Trophoblast cell (in vitro differentiated cells and primary cell): Measurements from ENCODE around the gene BNC2.

Experiments
- DNase-seq, 2 donors: peaks; one replicate each; pipeline ENCODE4 v3.0.0-alpha.2; 2016
- H2AFZ ChIP-seq: 2 replicates; pipeline ENCODE4 v1.6.1; 2013; ENCODE audit warnings: low read length, moderate library complexity, mild to moderate bottlenecking; ENCODE audit not compliant: insufficient read depth, poor library complexity
- H2AK5ac ChIP-seq: 2 replicates; pipeline ENCODE4 v1.6.1; 2013; ENCODE audit warnings: mild to moderate bottlenecking, low read length
- H2BK120ac ChIP-seq: 2 replicates; pipeline ENCODE4 v1.6.1; 2013; ENCODE audit warnings: low read length, mild to moderate bottlenecking, moderate library complexity; ENCODE audit not compliant: insufficient read depth, poor library complexity
- H2BK12ac ChIP-seq: 2 replicates; pipeline ENCODE4 v1.6.1; 2013; ENCODE audit warnings: mild to moderate bottlenecking, low read length, moderate library complexity
- H2BK5ac ChIP-seq: 2 replicates; pipeline ENCODE4 v1.6.1; 2013; ENCODE audit warnings: low read length, low read depth, moderate library complexity, mild to moderate bottlenecking; ENCODE audit not compliant: poor library complexity
- H3K14ac ChIP-seq: 2 replicates; pipeline ENCODE4 v1.6.1; 2013; ENCODE audit warnings: mild to moderate bottlenecking, low read length
- H3K18ac ChIP-seq: 2 replicates; pipeline ENCODE4 v1.6.1; 2013; ENCODE audit warnings: mild to moderate bottlenecking, low read length
- H3K23ac ChIP-seq: 2 replicates; pipeline ENCODE4 v1.6.1; 2013; ENCODE audit warnings: low read length
- H3K27ac ChIP-seq: 2 replicates; pipeline ENCODE4 v1.5.1; 2013; ENCODE audit warnings: low read depth, mild to moderate bottlenecking, inconsistent platforms, low read length, moderate library complexity
- H3K27me3 ChIP-seq: 2 replicates; pipeline ENCODE4 v1.6.1; 2013; ENCODE audit warnings: inconsistent platforms, mild to moderate bottlenecking, low read length, moderate library complexity; ENCODE audit not compliant: insufficient read depth
- H3K36me3 ChIP-seq, 2 experiments: 1 replicate in 1 of 2; 2 replicates in 1 of 2; pipeline ENCODE4 v1.6.1; 2013; ENCODE audit warnings: low read length in 2 of 2, mild to moderate bottlenecking in 2 of 2, moderate library complexity in 1 of 2; ENCODE audit not compliant: insufficient read depth in 2 of 2, control insufficient read depth in 1 of 2
- H3K4ac ChIP-seq: 2 replicates; pipeline ENCODE4 v1.6.1; 2013; ENCODE audit warnings: low read depth, mild to moderate bottlenecking, low read length, moderate library complexity
- H3K4me1 ChIP-seq, 2 experiments: 1 replicate in 1 of 2; 2 replicates in 1 of 2; pipeline ENCODE4 v1.6.1; 2013; ENCODE audit warnings: low read length in 2 of 2, mild to moderate bottlenecking in 2 of 2, moderate library complexity in 1 of 2; ENCODE audit not compliant: insufficient read depth in 2 of 2, control insufficient read depth in 1 of 2
- H3K4me2 ChIP-seq: 2 replicates; pipeline ENCODE4 v1.6.1; 2013; ENCODE audit warnings: inconsistent platforms, mild to moderate bottlenecking, low read length, moderate library complexity
- H3K4me3 ChIP-seq: 2 replicates; pipeline ENCODE4 v1.5.1; 2013; ENCODE audit warnings: mild to moderate bottlenecking, low read depth, low read length, inconsistent platforms
- H3K79me1 ChIP-seq: one replicate; pipeline ENCODE4 v1.6.1; 2013; ENCODE audit warnings: low read length
- H3K79me2 ChIP-seq: 2 replicates; pipeline ENCODE4 v1.6.1; 2013; ENCODE audit warnings: low read length, mild to moderate bottlenecking; ENCODE audit not compliant: control insufficient read depth, insufficient read depth, poor library complexity
- H3K9ac ChIP-seq: 2 replicates; pipeline ENCODE4 v1.6.1; 2013; ENCODE audit warnings: mild to moderate bottlenecking, low read length
- H3K9me3 ChIP-seq: 2 replicates; pipeline ENCODE4 v1.6.1; 2013; ENCODE audit warnings: low read depth, mild to moderate bottlenecking, control low read depth, inconsistent platforms, low read length; ENCODE audit not compliant: insufficient read depth
- H4K12ac ChIP-seq: 2 replicates; pipeline ENCODE4 v1.6.1; 2013; ENCODE audit warnings: low read depth, mild to moderate bottlenecking, low read length, moderate library complexity
- H4K8ac ChIP-seq: 2 replicates; pipeline ENCODE4 v1.6.1; 2013; ENCODE audit warnings: low read depth, mild to moderate bottlenecking, low read length, moderate library complexity
- H4K91ac ChIP-seq: one replicate; pipeline ENCODE4 v1.6.1; 2013; ENCODE audit warnings: low read depth, mild to moderate bottlenecking, low read length, moderate library complexity
- WGBS: extraction: QIAGEN DNeasy Blood & Tissue Kit; methylation state at CpG from one replicate; pipeline ENCODE4 v1.1.7; 2013; ENCODE audit warnings: missing lambda C conversion rate; ENCODE audit not compliant: insufficient read length, insufficient coverage; ENCODE audit errors: extremely low coverage; 5-methylcytosine and 5-hydroxymethylcytosine counted together

Gene BNC2

GRCh38 chr9:16608906-16609305 lies 261.6 kb downstream of the BNC2 start:
- Histone ChIP-seq H4K8ac (no peak overlapping the region), H3K27me3 (no peaks in the 10 kb centered on the region), H3K4me3 (no peak overlapping the region), H2AK5ac (no peak overlapping the region), H2BK12ac (no peak overlapping the region), H2BK120ac (no peak overlapping the region), H3K4me2 (no peak overlapping the region), H4K12ac (no peak overlapping the region), H3K4ac (no peak overlapping the region), H3K14ac (no peak overlapping the region), H3K79me2 (no peaks in the 10 kb centered on the region), H4K91ac (no peak overlapping the region), H3K9me3 (no peaks in the 10 kb centered on the region), H3K18ac (no peak overlapping the region), H3K79me1 (no peaks in the 10 kb centered on the region), H3K27ac (no peak overlapping the region), H3K36me3 (no peaks in the 10 kb centered on the region), H2BK5ac (no peak overlapping the region), H3K4me1 (peaks cover 0 to 3% of the 10 kb centered on the region in 2 experiments), H2AFZ (no peak overlapping the region), H3K9ac (no peak overlapping the region), H3K23ac (no peak overlapping the region)
- DNase-seq = no peak
- WGBS = no CpG with 5 or more reads among the region's 2 CpGs

DNA sequence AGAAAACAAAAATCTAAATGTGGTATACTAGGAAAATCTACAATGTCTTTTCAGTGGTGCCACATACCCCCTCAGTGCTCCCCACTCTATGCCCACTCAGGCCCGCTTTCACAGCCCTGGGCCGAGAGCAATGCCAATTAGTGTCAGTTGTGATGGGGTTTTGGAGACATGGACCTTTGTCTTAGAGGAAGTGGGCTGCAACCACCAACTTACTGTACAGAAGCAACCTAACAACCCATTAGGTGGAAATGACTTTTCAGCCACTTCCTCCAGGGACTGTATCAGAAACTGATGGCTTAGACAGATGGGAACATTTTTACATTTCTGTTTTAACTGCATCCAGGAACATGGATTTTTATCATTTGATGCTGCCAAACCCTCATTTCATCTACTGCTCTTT lies 268.0 kb downstream of the BNC2 start:
- no peak overlapping the region for H3K23ac ChIP-seq
- no peak overlapping the region for H3K4me3 ChIP-seq
- no peaks in the 10 kb centered on the region for H3K79me2 ChIP-seq
- peak overlapping the region; percentile 74 for H2AK5ac ChIP-seq
- H3K27ac ChIP-seq = no peak overlapping the region
- no peaks in the 10 kb centered on the region for H3K79me1 ChIP-seq
- H3K14ac ChIP-seq = no peak overlapping the region
- no peak overlapping the region for H4K8ac ChIP-seq
- H3K9ac ChIP-seq = no peak overlapping the region
- H4K91ac ChIP-seq = no peak overlapping the region
- no peaks in the 10 kb centered on the region for H3K36me3 ChIP-seq
- no peak overlapping the region for H2AFZ ChIP-seq
- no CpG with 5 or more reads among the region's 2 CpGs for WGBS
- H3K9me3 ChIP-seq = no peaks in the 10 kb centered on the region
- H3K27me3 ChIP-seq = no peaks in the 10 kb centered on the region
- H2BK12ac ChIP-seq = no peak overlapping the region
- H2BK5ac ChIP-seq = no peak overlapping the region
- H3K4me1 ChIP-seq = no peaks in the 10 kb centered on the region
- H3K4me2 ChIP-seq = no peak overlapping the region
- no peak overlapping the region for H2BK120ac ChIP-seq
- no peak overlapping the region for H3K4ac ChIP-seq
- peak overlapping the region; percentile 65 for H3K18ac ChIP-seq
- no peak overlapping the region for H4K12ac ChIP-seq
- DNase-seq = no peak

DNA sequence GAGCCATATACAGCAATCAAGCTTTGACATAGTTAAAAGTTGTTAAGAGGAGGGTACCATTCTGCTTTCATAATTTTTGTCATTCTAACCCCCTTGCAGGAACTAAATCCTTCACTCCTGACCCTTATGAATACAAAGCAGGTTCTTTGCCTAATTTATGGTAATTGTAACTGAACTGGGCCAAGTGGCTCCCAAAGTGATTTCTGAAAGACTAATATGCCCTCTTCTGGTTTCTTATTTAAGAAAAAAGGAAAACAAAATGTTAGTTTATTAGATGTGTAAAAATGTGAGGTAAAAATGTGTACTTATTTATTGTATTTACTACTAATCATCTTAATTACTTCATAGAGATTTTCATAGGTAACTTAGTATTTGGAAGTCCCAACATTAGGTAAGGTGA lies 268.5 kb downstream of the BNC2 start:
- Histone ChIP-seq H3K9ac (no peak overlapping the region), H3K9me3 (no peaks in the 10 kb centered on the region), H3K27me3 (no peaks in the 10 kb centered on the region), H3K4me3 (no peak overlapping the region), H4K8ac (no peak overlapping the region), H3K36me3 (no peaks in the 10 kb centered on the region), H3K4ac (no peak overlapping the region), H3K23ac (no peak overlapping the region), H3K18ac (no peak overlapping the region), H3K4me1 (no peaks in the 10 kb centered on the region), H2AFZ (no peak overlapping the region), H4K91ac (no peak overlapping the region), H2AK5ac (no peak overlapping the region), H2BK12ac (no peak overlapping the region), H3K79me2 (no peaks in the 10 kb centered on the region), H3K4me2 (no peak overlapping the region), H3K27ac (no peak overlapping the region), H2BK5ac (no peak overlapping the region), H3K14ac (no peak overlapping the region), H4K12ac (no peak overlapping the region), H3K79me1 (no peaks in the 10 kb centered on the region), H2BK120ac (no peak overlapping the region)
- DNase-seq = no peak

GRCh38 chr9:16598316-16598715 lies 272.2 kb downstream of the BNC2 start:
- H3K36me3 ChIP-seq = no peaks in the 10 kb centered on the region
- H2BK120ac ChIP-seq = no peak overlapping the region
- H3K4me2 ChIP-seq = no peak overlapping the region

More at GRCh38 chr9:16598316-16598715, 272.2 kb downstream of the BNC2 start:
- Histone ChIP-seq H3K79me2 (no peaks in the 10 kb centered on the region), H3K18ac (no peak overlapping the region), H2AK5ac (no peak overlapping the region), H3K9ac (no peak overlapping the region), H3K9me3 (no peaks in the 10 kb centered on the region), H3K14ac (no peak overlapping the region), H3K4me1 (no peaks in the 10 kb centered on the region), H2BK5ac (no peak overlapping the region), H4K91ac (no peak overlapping the region), H2AFZ (no peak overlapping the region), H3K79me1 (no peaks in the 10 kb centered on the region), H3K27me3 (no peaks in the 10 kb centered on the region), H4K8ac (no peak overlapping the region), H3K4me3 (no peak overlapping the region), H3K4ac (no peak overlapping the region), H3K27ac (no peak overlapping the region), H3K23ac (no peak overlapping the region), H4K12ac (no peak overlapping the region), H2BK12ac (no peak overlapping the region)
- no peak for DNase-seq
- WGBS = no CpG with 5 or more reads among the region's 3 CpGs
